Right lung (tissue), 5 donors: ENCODE measurements around the gene COL16A1. TPM values are rescaled to one million over a fixed set of nuclear protein-coding genes. Genes with fewer than 3 reads are reported as not detected.
"Not testable (repeated sequence)": the region's sequence is repeated elsewhere in the genome, so short reads cannot be mapped to it uniquely, and the experiment has no call there.

Source experiments
- DNase-seq, 2 donors: peaks; one replicate each; pipeline ENCODE4 v3.0.0-alpha.2; 2013
- polyA plus RNA-seq, 5 donors: library from polyadenylated mRNA; unstranded; fragments of 120-200 nt; gene quantifications; one replicate each; pipeline versions ENCODE4 v1.2.1 to v1.2.3, GENCODE V29; 2013; ENCODE audit warnings: inconsistent platforms in 1 of 5, low replicate concordance in 1 of 5; ENCODE audit not compliant: insufficient read length in 5 of 5, insufficient read depth in 1 of 5

COL16A1 gene
- polyA plus RNA-seq, 5 donors = 99.7 to 160 (median 132) TPM

- DNase-seq = no peak
These were observed 3.9 kb upstream of the COL16A1 start for GRCh38 chr1:31707711-31708110.

- DNase-seq = not testable (repeated sequence)
These were observed 3.3 kb upstream of the COL16A1 start for GRCh38 chr1:31707059-31707600.

- no peak for DNase-seq
These were observed 2.7 kb upstream of the COL16A1 start for GRCh38 chr1:31706384-31707058.

GRCh38 chr1:31705080-31705866 lies 1.5 kb upstream of the COL16A1 start:
- peak; percentile 75 to 82 for DNase-seq

DNA sequence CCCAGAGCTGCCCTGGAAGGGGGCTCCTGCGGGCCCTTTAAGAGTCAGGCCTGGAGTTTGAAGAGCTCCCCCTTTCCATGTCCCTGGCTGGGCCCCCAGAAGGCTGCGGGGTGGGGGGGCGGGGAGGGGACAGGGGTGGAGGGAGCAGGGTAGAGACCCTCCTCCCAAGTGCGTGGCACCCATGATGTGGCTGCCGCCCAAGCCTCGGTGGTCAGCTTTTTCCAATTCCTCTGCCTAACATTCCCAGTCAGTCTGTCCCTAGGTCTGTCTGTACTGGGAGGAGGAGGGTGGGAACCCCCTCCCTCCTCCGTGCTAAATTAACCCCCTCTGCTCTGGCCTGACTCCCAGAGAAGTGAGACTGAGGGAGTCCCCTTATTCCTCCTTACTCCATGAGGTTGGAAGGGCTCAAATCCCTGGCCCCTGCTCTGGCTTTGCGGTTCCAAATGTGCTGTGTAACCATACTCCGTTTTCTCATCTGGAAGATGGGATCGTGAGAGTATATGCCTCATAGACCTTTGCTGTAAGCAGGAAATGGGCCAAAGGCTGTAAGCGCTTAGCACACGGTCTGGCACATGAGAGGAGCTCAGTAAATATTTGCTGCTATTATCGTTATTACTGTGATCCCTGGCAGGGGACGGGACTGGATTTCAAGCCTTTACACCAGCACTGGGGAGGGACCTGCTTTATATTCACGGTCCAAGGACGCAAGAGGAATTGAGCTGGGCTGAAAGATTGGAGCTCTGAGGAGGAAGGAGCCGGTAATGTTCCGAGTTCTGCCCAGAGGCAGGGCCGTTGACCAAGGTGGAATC lies 658 bp upstream of the COL16A1 start:
- DNase-seq = peak; percentile 65 to 66

- no peak for DNase-seq
These were observed 897 bp downstream of the COL16A1 start for GRCh38 chr1:31702836-31703404.

DNA sequence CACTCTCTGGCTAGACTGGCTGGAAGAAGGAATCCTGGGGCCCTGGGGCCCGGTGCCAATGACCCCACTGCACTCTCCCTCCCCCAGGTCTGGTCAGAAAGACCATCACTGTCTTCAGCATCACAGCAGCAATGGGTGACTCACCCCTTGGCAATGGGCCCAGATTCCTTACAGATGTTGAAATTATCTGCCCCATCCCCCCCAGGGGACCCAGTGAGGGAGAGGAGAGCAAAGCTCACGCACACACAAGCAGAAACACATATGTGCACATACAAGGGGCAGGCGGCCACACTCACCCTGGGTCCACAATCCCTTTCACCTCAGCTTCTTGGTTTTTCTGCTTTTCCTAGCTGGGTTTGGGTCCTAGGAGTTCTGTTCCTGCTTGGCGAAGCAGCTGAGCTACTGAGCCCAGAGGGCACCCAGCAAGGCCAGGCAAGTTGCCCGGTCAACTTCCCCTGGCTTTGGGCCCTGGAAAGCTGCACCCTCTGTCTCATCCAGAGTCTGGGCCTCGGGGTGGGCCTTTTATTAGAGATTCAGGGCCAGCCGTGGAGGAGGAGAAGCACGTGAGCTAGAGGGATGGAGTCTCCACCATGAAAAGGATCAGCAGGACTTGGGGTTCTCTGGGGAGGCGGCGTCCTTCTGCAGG lies 2.6 kb downstream of the COL16A1 start:
- peak; percentile 80 to 87 for DNase-seq

GRCh38 chr1:31700468-31701090 lies 3.2 kb downstream of the COL16A1 start:
- DNase-seq = no peak

DNA sequence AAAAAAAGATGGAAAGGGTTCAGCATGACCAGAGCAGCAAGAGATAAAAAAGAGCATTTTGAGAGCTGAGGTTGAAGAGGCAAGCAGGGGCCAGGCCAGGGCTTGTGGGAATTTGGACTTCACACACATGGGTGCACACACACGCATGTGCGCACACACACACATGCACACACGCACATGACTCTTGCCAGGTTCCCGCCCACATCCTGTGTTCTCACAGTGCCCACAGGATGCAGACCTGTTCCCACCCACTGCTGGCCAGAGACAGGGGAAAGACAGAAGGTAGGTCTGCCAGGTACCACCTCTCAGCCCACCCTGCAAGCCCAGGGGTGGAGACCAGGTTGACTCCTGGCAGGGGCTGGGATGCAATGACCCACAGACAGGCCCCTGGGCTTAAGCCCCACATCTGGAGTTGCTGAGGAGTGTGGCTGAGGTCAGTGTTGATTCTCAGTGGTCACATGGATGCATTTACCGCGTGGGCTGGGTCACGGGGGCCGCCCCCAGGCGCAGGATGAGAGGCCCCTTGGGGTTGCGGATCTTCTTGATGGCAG lies 4.4 kb downstream of the COL16A1 start:
- DNase-seq = no peak

- DNase-seq = no peak
These were observed 6.3 kb downstream of the COL16A1 start for GRCh38 chr1:31697369-31697984.

- no peak for DNase-seq
These were observed 7.6 kb downstream of the COL16A1 start for GRCh38 chr1:31696242-31696641.

DNA sequence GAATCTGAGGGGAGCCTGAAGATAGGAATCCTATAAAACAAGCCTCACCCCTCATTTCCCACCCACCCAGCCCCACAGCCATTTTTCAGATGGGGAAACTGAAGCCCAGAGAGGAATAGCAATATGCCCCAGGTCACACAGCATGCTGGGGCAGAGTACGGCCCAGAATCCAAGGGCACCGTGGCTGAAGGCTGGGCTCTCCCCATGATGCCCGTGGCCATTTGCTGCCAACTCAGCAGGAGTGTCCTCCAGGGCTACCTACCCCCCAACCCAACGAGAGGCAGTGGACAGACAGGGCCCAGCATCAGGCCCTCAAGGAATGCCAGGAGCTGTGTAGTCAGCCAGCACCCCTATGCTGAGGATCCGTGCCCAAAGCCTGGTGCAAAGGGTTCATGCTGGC lies 8.5 kb downstream of the COL16A1 start:
- no peak for DNase-seq

DNA sequence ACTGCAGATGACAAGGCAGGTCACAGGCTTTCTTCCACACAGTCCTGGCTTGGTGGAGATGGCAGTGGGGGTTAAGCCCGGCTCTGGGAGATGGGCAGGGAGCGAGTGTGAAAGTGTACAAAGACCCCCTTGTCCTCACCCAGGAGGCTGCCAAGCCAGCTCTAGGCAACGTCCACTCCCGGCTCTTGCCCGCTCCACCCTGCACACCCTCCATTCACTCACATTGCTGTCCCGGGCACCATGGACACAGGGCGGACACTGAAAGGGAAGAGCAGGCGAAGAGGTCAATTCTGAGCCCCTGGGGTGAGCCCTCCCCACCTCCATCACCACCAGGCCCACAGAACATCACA lies 8.9 kb downstream of the COL16A1 start:
- DNase-seq = no peak

DNA sequence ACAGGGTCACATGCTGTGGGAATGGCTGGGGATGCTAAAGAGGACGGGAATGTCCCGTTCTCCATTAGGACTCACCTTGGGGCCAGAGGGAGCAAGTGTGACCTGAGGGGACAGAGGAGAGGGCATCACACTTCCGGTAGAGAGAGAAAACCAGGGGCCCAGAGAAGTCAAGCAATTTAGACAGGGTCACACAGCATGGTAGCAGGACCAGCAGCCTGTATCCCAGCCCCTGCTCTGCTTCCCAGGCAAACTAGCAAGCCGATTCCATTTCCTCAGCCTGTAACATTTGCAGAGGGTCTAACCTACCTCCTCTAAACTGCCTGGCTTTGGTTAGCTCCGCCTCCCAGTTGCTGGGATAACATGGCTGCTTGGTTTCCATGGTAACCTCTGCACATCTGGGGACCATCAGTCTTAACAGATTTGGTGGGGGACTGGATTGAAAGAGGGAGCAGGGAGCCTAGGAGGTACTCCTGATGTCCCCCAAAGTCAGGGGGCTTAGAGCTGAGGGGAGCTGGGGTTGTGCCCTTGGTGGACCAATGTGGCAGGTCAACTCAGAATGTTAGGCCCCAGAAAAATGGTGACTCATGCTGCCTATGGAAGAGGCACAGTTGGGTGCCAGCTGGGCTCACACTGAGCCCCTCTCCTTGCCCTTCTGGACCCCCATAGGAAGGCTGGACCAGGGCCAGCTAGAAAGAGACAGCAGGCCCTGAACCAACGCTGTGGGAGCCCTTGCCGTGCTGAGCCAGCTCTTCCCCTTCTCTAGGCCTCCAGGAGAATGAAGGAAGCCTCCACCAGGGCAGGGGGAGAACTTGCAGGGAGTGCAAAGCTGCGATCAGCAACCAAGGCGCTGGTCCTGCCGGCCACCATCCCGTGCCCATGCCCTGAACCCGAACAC lies 9.5 kb downstream of the COL16A1 start:
- no peak for DNase-seq

DNA sequence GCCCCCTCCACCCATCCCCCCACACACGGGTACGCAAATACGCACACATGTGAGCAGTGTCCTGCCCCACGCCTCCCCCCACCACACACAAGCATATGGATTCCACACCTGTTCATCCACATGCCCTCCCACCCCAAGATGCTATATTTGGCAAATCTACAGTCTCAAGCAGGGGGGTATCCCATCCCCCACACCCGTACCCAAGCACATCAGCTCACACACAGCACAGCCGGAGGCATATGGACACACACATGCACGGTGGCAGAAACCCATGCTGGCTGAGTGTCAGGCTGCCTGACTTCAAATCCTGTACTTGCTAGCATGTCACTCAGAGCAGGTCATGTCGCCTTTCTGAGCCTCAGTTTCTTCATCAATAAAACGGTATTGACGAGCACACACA lies 10.6 kb downstream of the COL16A1 start:
- DNase-seq = no peak

GRCh38 chr1:31691951-31692350 lies 11.9 kb downstream of the COL16A1 start:
- DNase-seq = no peak

GRCh38 chr1:31691446-31691845 lies 12.4 kb downstream of the COL16A1 start:
- DNase-seq = no peak

DNA sequence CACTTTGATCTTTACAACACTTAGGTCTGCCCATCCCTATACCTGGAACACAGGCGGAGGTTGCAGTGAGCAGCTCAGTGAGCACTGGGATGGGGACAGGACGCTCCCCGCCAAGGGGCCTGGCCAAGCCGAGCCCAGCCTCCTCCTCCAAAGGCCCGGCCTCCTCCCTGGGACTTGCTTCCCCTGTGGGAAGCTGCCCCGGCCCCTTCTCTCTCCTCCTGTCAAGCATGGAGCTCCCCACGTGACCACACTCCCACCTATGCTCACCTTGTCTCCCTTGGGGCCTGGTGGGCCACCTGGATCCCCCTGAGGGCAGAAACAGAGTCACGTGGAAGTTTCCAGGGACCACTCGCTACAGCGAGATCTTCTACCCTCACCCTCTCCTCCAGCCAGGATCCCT lies 12.9 kb downstream of the COL16A1 start:
- no peak for DNase-seq

DNA sequence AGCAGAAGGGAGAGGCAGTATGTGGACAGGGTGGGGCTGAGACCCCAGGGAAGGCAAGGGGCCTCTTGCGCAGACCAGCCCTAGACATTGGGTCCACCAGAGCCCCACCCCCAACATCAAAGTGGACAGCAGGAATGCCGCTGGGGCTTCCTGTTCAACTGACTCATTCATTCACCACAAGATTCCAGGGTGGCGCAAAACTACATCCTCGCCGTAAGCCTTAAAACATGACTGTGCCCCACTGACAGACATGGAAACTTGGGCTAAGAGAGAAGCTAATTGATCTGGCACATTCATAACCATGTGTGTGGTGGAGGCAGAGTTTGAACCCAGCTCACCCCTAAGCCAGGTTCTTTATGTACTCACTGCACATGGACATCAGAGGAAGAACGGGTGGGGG lies 14.0 kb downstream of the COL16A1 start:
- DNase-seq = no peak
